Measurements from ENCODE around the gene ZKSCAN7. TPM values are rescaled to one million over a fixed set of nuclear protein-coding genes. Genes with fewer than 3 reads are reported as not detected.

ZKSCAN7 gene
- 1 to 10 TPM; 3.4 to 5.0 TPM for total RNA-seq

GRCh38 chr3:44554626-44555592 lies at the start of gene ZKSCAN7:
Gene ZKSCAN7, plus strand, starts transcription at chr3:44555193. Its CDS starts 1,855 bp downstream, at chr3:44557048.

GRCh38 chr3:44584646-44585501 lies 29.9 kb downstream of the ZKSCAN7 start, which contains the start of gene ZNF660:
Gene ZNF660, plus strand, starts transcription at chr3:44584964. Its CDS starts 9,230 bp downstream, at chr3:44594194.

Other genes with a start within 250 kb of the ZKSCAN7 start
- gene TCAIM, start 216.4 kb upstream of the ZKSCAN7 start, total RNA-seq: 10 to 100 TPM; 21.6 to 25.5 TPM
- 1 to 10 TPM; 5.2 to 5.7 TPM for gene ZNF445, start 77.5 kb upstream of the ZKSCAN7 start, total RNA-seq
- gene ZNF660, start 29.8 kb downstream of the ZKSCAN7 start, total RNA-seq: under 1 TPM; 0.69 to 1.00 TPM
- gene ZNF197, start 69.8 kb downstream of the ZKSCAN7 start, total RNA-seq: 10 to 100 TPM; 21.3 to 22.6 TPM
- gene ZNF35, start 93.5 kb downstream of the ZKSCAN7 start, total RNA-seq: 10 to 100 TPM; 15.7 to 17.6 TPM
- gene ZNF502, start 157.5 kb downstream of the ZKSCAN7 start, total RNA-seq: 1 to 10 TPM; 2.0 to 2.1 TPM
- gene ZNF501, start 174.4 kb downstream of the ZKSCAN7 start, total RNA-seq: 1 to 10 TPM; 2.3 to 2.8 TPM
- gene KIAA1143, start 206.4 kb downstream of the ZKSCAN7 start, total RNA-seq: 10 to 100 TPM; 11.4 to 12.0 TPM
- gene KIF15, start 206.6 kb downstream of the ZKSCAN7 start, total RNA-seq: 1 to 10 TPM; 4.5 to 9.3 TPM